ENCODE results near the gene NLRP13.

Gene NLRP13

GRCh38 chr19:55901369-55902079, 30.6 kb downstream of the NLRP13 start:
- no peak for DNase-seq (ENCODE audit: low read depth in 2 of 2)

- DNase-seq (ENCODE audit: low read depth in 2 of 2), result no peak
Measured at GRCh38 chr19:55898911-55899310, 33.2 kb downstream of the NLRP13 start.

- no peak for DNase-seq (ENCODE audit: low read depth in 2 of 2)
Measured at GRCh38 chr19:55882626-55883025, 49.5 kb downstream of the NLRP13 start.

GRCh38 chr19:55877211-55877610, 54.9 kb downstream of the NLRP13 start:
- DNase-seq (ENCODE audit: low read depth in 2 of 2), result no peak

GRCh38 chr19:55870736-55871135, 61.4 kb downstream of the NLRP13 start:
- DNase-seq (ENCODE audit: low read depth in 2 of 2), result no peak

GRCh38 chr19:55867101-55867500, 65.0 kb downstream of the NLRP13 start:
- no peak for DNase-seq (ENCODE audit: low read depth in 2 of 2)

- no peak for DNase-seq (ENCODE audit: low read depth in 2 of 2)
Measured at GRCh38 chr19:55866521-55866920, 65.6 kb downstream of the NLRP13 start.

- DNase-seq (ENCODE audit: low read depth in 2 of 2), result no peak
Measured at GRCh38 chr19:55858969-55859368, 73.2 kb downstream of the NLRP13 start.

GRCh38 chr19:55858401-55858800, 73.7 kb downstream of the NLRP13 start:
- DNase-seq (ENCODE audit: low read depth in 2 of 2), result no peak

GRCh38 chr19:55857974-55858373, 74.2 kb downstream of the NLRP13 start:
- DNase-seq (ENCODE audit: low read depth in 2 of 2), result no peak

- no peak for DNase-seq (ENCODE audit: low read depth in 2 of 2)
Measured at GRCh38 chr19:55857149-55857548, 75.0 kb downstream of the NLRP13 start.

GRCh38 chr19:55855160-55855559, 77.0 kb downstream of the NLRP13 start:
- no peak for DNase-seq (ENCODE audit: low read depth in 2 of 2)

All from stimulated activated CD8-positive, alpha-beta memory T cell treated with anti-CD3 and anti-CD28 coated beads, Interleukin-15, amount 100 ng/mL, for 48 hours (primary cell).